Stimulated activated CD8-positive, alpha-beta memory T cell treated with anti-CD3 and anti-CD28 coated beads, Interleukin-7, amount 100 ng/mL, for 24 hours (primary cell): Measurements from ENCODE around the gene LIPC.

Experiments used
- DNase-seq: peaks from one replicate; pipeline ENCODE4 v3.0.0-alpha.2; 2020; ENCODE audit warnings: low read depth

LIPC gene

GRCh38 chr15:58458076-58458475 is 26.3 kb downstream of the LIPC start:
- no peak for DNase-seq

GRCh38 chr15:58459045-58459444 is 27.3 kb downstream of the LIPC start:
- DNase-seq: no peak

GRCh38 chr15:58459560-58459959 is 27.8 kb downstream of the LIPC start:
- no peak for DNase-seq

- DNase-seq: no peak
These were observed 28.5 kb downstream of the LIPC start for GRCh38 chr15:58460116-58460790.

GRCh38 chr15:58460872-58461271 is 29.1 kb downstream of the LIPC start:
- DNase-seq: no peak

GRCh38 chr15:58462547-58462946 is 30.8 kb downstream of the LIPC start:
- DNase-seq: no peak

GRCh38 chr15:58462973-58463663 is 31.3 kb downstream of the LIPC start:
- DNase-seq: no peak

GRCh38 chr15:58463815-58464650 is 32.2 kb downstream of the LIPC start:
- DNase-seq: no peak

- no peak for DNase-seq
These were observed 33.3 kb downstream of the LIPC start for GRCh38 chr15:58465070-58465469.

- DNase-seq: no peak
These were observed 34.2 kb downstream of the LIPC start for GRCh38 chr15:58465866-58466517.

GRCh38 chr15:58466566-58466965 is 34.8 kb downstream of the LIPC start:
- no peak for DNase-seq

GRCh38 chr15:58467121-58467721 is 35.4 kb downstream of the LIPC start:
- no peak for DNase-seq

- DNase-seq: no peak
These were observed 36.1 kb downstream of the LIPC start for GRCh38 chr15:58467722-58468423.

- DNase-seq: no peak
These were observed 37.9 kb downstream of the LIPC start for GRCh38 chr15:58469432-58470353.

- no peak for DNase-seq
These were observed 39.6 kb downstream of the LIPC start for GRCh38 chr15:58471348-58471747.

GRCh38 chr15:58472221-58472620 is 40.4 kb downstream of the LIPC start:
- no peak for DNase-seq

- DNase-seq: no peak
These were observed 41.2 kb downstream of the LIPC start for GRCh38 chr15:58472821-58473581.

GRCh38 chr15:58473724-58474123 is 41.9 kb downstream of the LIPC start:
- no peak for DNase-seq

- no peak for DNase-seq
These were observed 43.0 kb downstream of the LIPC start for GRCh38 chr15:58474741-58475323.
